ENCODE results near the gene CCDC89. TPM values are rescaled to one million over a fixed set of nuclear protein-coding genes. Genes with fewer than 3 reads are reported as not detected.
A peak's percentile ranks its signal among the peaks of the same experiment; 100 is the strongest.

CCDC89 gene
- total and polyA plus RNA-seq, 5 donors from 2014 or later: not detected

DNA sequence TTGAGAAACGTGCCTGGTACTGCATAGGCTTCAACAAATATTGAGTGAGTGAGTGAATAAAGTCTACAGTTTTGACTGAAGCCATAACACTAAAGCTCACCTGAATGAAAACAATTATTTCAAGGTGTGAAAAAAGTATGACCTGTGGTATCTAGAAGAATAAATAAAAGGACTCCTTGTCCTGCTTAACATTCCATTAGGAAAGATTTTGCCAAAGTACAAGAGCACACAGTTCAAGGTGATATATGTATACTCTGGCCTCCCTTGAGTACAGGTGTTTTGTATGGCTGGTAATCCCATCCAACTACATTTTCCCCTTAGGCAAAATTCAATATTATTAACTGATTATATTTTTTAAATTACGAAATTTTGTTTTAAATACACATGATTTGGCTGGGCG, 19.3 kb downstream of the CCDC89 start:
- ATAC-seq (ENCODE audit: low read depth in 2 of 2) (no peak), DNase-seq (no peak)
- H3K27ac ChIP-seq (ENCODE audit: insufficient read depth, low read length, poor library complexity, severe bottlenecking): no peak overlapping the region
- H3K36me3 ChIP-seq (ENCODE audit: control insufficient read depth, insufficient read depth, low read length): no peaks in the 10 kb centered on the region
- H3K27me3 Mint-ChIP-seq: no peaks in the 10 kb centered on the region
- H3K9me3 ChIP-seq (ENCODE audit: control insufficient read depth in 2 of 2, low read length in 2 of 2): no peaks in the 10 kb centered on the region
- H3K9me3 Mint-ChIP-seq: no peaks in the 10 kb centered on the region
- no peaks in the 10 kb centered on the region for H3K27me3 ChIP-seq (ENCODE audit: control insufficient read depth, insufficient read depth, low read length)
- H3K4me1 Mint-ChIP-seq: peaks cover 0 to 29% (median 20%) of the 10 kb centered on the region in 4 donors
- H3K36me3 Mint-ChIP-seq: peaks cover 3% of the 10 kb centered on the region
- peaks cover 20% of the 10 kb centered on the region for H3K4me1 ChIP-seq (ENCODE audit: control insufficient read depth, insufficient read depth, low read length, poor library complexity, severe bottlenecking)
- H3K4me3 ChIP-seq (ENCODE audit: low read depth, low read length): no peak overlapping the region
- peak overlapping the region in 1 of 4 donors; percentile 21 for H3K4me3 Mint-ChIP-seq
- H3K27ac Mint-ChIP-seq: peak overlapping the region in 1 of 3 donors; percentile 99

DNA sequence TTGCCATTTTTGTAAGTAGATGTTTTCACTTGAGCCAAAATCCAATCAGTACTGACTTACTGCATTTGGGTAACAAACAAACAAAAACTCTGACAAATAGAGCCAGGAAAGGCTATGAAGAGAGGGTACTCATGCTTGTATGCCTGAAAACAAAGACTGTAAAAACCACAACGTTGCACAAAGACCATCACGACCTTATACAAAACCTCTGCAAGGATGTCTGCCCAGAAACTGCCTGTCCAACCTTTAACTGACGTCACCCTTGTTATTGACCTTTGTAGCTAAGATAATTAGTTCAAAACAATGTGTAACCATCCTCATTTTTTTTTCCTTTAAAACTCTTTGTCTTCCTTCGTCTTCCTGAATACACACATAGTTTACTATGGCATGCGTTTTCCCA, 20.3 kb downstream of the CCDC89 start:
- Mint-ChIP-seq H3K27me3 (no peaks in the 10 kb centered on the region), H3K4me1 (peaks cover 9 to 37% (median 29%) of the 10 kb centered on the region in 4 donors), H3K9me3 (no peaks in the 10 kb centered on the region), H3K27ac (peak overlapping the region; percentile 93 to 99 (median 99)), H3K36me3 (peaks cover 11% of the 10 kb centered on the region), H3K4me3 (peak overlapping the region; percentile 99 to 100 (median 100))
- Histone ChIP-seq H3K9me3 (ENCODE audit: control insufficient read depth in 2 of 2, low read length in 2 of 2) (no peaks in the 10 kb centered on the region), H3K27me3 (ENCODE audit: control insufficient read depth, insufficient read depth, low read length) (no peaks in the 10 kb centered on the region), H3K4me3 (ENCODE audit: low read depth, low read length) (peak overlapping the region; percentile 95), H3K36me3 (ENCODE audit: control insufficient read depth, insufficient read depth, low read length) (peaks cover 6% of the 10 kb centered on the region), H3K4me1 (ENCODE audit: control insufficient read depth, insufficient read depth, low read length, poor library complexity, severe bottlenecking) (peaks cover 28% of the 10 kb centered on the region), H3K27ac (ENCODE audit: insufficient read depth, low read length, poor library complexity, severe bottlenecking) (peak overlapping the region; percentile 98)
- ATAC-seq (ENCODE audit: low read depth in 2 of 2) (no peak), DNase-seq (no peak)

GRCh38 chr11:85664615-85665481, 21.1 kb downstream of the CCDC89 start, which contains the start of gene CREBZF:
TSS of gene CREBZF (minus strand) at chr11:85665129. CDS start at chr11:85664875, 254 bp downstream.
- peaks cover 18 to 46% (median 37%) of the 10 kb centered on the region in 4 donors for H3K4me1 Mint-ChIP-seq

DNA sequence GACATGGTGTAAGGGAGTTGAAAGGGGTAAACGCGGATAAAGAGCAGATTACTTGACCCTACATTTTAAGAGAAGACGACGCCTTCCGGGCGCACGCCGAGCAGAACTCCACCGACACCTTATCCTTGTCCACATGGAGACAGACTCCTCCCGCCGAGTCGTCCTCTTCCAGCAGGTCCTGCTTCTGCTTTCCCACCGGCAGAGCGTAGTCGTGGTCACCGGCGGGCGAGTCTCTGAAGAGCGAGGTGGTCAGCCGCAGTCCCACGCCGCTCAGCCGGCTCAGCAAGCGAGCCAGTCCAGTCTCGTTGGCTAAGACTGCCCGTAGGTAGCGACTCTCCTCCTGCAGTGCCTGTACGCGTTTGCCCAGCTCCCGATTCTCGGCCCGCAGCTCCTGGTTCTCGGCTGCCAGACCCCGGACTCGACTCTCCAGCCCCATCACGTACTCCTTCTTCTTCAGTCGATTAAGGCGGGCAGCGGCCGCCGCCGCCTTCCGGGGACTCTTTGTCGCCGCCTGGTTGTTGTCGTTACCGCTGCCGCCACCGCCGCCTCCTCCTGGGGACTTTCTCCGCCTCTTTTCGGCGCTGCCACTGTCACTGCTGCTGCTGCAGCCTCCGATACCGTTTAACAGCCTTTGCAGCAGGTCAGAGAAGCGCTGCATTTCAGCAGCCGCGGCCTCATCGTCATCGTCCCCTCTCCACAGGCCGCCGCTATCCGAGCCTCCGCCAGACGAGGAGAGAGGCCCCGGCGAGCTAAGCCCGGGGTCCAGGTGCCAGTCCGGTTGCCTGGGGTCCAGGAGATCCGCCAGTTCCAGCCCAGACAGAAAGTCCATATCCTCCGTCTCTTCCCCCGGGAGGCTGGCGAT, 22.0 kb downstream of the CCDC89 start:
- Mint-ChIP-seq H3K4me3 (peak overlapping the region; percentile 99 to 100 (median 100)), H3K36me3 (peaks cover 19% of the 10 kb centered on the region), H3K4me1 (peaks cover 24 to 54% (median 44%) of the 10 kb centered on the region in 4 donors), H3K27ac (peak overlapping the region; percentile 95 to 99 (median 99)), H3K9me3 (no peaks in the 10 kb centered on the region), H3K27me3 (no peaks in the 10 kb centered on the region)
- H3K27me3 ChIP-seq (ENCODE audit: control insufficient read depth, insufficient read depth, low read length): no peaks in the 10 kb centered on the region
- DNase-seq: peak; percentile 84 to 92 (median 91)
- H3K4me3 ChIP-seq (ENCODE audit: low read depth, low read length): peak overlapping the region; percentile 95
- H3K9me3 ChIP-seq (ENCODE audit: control insufficient read depth in 2 of 2, low read length in 2 of 2): no peaks in the 10 kb centered on the region
- peaks cover 23% of the 10 kb centered on the region for H3K36me3 ChIP-seq (ENCODE audit: control insufficient read depth, insufficient read depth, low read length)
- peaks cover 35% of the 10 kb centered on the region for H3K4me1 ChIP-seq (ENCODE audit: control insufficient read depth, insufficient read depth, low read length, poor library complexity, severe bottlenecking)
- peak overlapping the region; percentile 98 for H3K27ac ChIP-seq (ENCODE audit: insufficient read depth, low read length, poor library complexity, severe bottlenecking)
- peak; percentile 85 for ATAC-seq (ENCODE audit: low read depth in 2 of 2)

More at GRCh38 chr11:85664615-85665481, 21.1 kb downstream of the CCDC89 start, which contains the start of gene CREBZF:
- H3K4me3 Mint-ChIP-seq: peak within 1 kb of the TSS; percentile 99 to 100 (median 100)
- no peaks in the 10 kb centered on the region for H3K9me3 Mint-ChIP-seq
- H3K9me3 ChIP-seq (ENCODE audit: control insufficient read depth in 2 of 2, low read length in 2 of 2): no peaks in the 10 kb centered on the region
- peak within 1 kb of the TSS; percentile 98 for H3K27ac ChIP-seq (ENCODE audit: insufficient read depth, low read length, poor library complexity, severe bottlenecking)
- peak within 1 kb of the TSS; percentile 95 to 99 (median 99) for H3K27ac Mint-ChIP-seq
- no peaks in the 10 kb centered on the region for H3K27me3 Mint-ChIP-seq
- peaks cover 15% of the 10 kb centered on the region for H3K36me3 ChIP-seq (ENCODE audit: control insufficient read depth, insufficient read depth, low read length)
- peak; percentile 86 to 95 (median 91) for DNase-seq
- H3K36me3 Mint-ChIP-seq: peaks cover 17% of the 10 kb centered on the region
- no peaks in the 10 kb centered on the region for H3K27me3 ChIP-seq (ENCODE audit: control insufficient read depth, insufficient read depth, low read length)
- H3K4me1 ChIP-seq (ENCODE audit: control insufficient read depth, insufficient read depth, low read length, poor library complexity, severe bottlenecking): peaks cover 34% of the 10 kb centered on the region
- peak within 1 kb of the TSS; percentile 95 for H3K4me3 ChIP-seq (ENCODE audit: low read depth, low read length)
- peak; percentile 73 to 75 for ATAC-seq (ENCODE audit: low read depth in 2 of 2)

GRCh38 chr11:85663080-85663752, 22.8 kb downstream of the CCDC89 start:
- peak overlapping the region; percentile 95 for H3K4me3 ChIP-seq (ENCODE audit: low read depth, low read length)

GRCh38 chr11:85661972-85662664, 23.9 kb downstream of the CCDC89 start:
- peak overlapping the region; percentile 95 for H3K4me3 ChIP-seq (ENCODE audit: low read depth, low read length)
- H3K9me3 ChIP-seq (ENCODE audit: control insufficient read depth in 2 of 2, low read length in 2 of 2): no peaks in the 10 kb centered on the region
- H3K27ac ChIP-seq (ENCODE audit: insufficient read depth, low read length, poor library complexity, severe bottlenecking): peak overlapping the region; percentile 98
- Mint-ChIP-seq H3K4me3 (peak overlapping the region; percentile 63 to 99 (median 72)), H3K4me1 (peaks cover 34 to 62% (median 47%) of the 10 kb centered on the region in 4 donors), H3K27ac (no peak overlapping the region), H3K27me3 (no peaks in the 10 kb centered on the region), H3K36me3 (peaks cover 24% of the 10 kb centered on the region), H3K9me3 (no peaks in the 10 kb centered on the region)
- peaks cover 35% of the 10 kb centered on the region for H3K4me1 ChIP-seq (ENCODE audit: control insufficient read depth, insufficient read depth, low read length, poor library complexity, severe bottlenecking)
- H3K27me3 ChIP-seq (ENCODE audit: control insufficient read depth, insufficient read depth, low read length): no peaks in the 10 kb centered on the region
- DNase-seq (no peak), ATAC-seq (ENCODE audit: low read depth in 2 of 2) (no peak)
- peaks cover 37% of the 10 kb centered on the region for H3K36me3 ChIP-seq (ENCODE audit: control insufficient read depth, insufficient read depth, low read length)

More at GRCh38 chr11:85663080-85663752, 22.8 kb downstream of the CCDC89 start:
- Mint-ChIP-seq H3K4me1 (peaks cover 32 to 59% (median 47%) of the 10 kb centered on the region in 4 donors), H3K36me3 (peaks cover 24% of the 10 kb centered on the region), H3K4me3 (peak overlapping the region; percentile 99 to 100 (median 100)), H3K27me3 (no peaks in the 10 kb centered on the region), H3K9me3 (no peaks in the 10 kb centered on the region), H3K27ac (peak overlapping the region; percentile 95 to 99 (median 99))
- peaks cover 29% of the 10 kb centered on the region for H3K36me3 ChIP-seq (ENCODE audit: control insufficient read depth, insufficient read depth, low read length)
- H3K27me3 ChIP-seq (ENCODE audit: control insufficient read depth, insufficient read depth, low read length): no peaks in the 10 kb centered on the region
- DNase-seq (peak in 1 of 3 donors; percentile 56), ATAC-seq (ENCODE audit: low read depth in 2 of 2) (no peak)
- H3K27ac ChIP-seq (ENCODE audit: insufficient read depth, low read length, poor library complexity, severe bottlenecking): peak overlapping the region; percentile 98
- peaks cover 35% of the 10 kb centered on the region for H3K4me1 ChIP-seq (ENCODE audit: control insufficient read depth, insufficient read depth, low read length, poor library complexity, severe bottlenecking)
- H3K9me3 ChIP-seq (ENCODE audit: control insufficient read depth in 2 of 2, low read length in 2 of 2): no peaks in the 10 kb centered on the region
